GM18867 (cell line): ENCODE results near the gene IL11RA.

ENCODE experiments used
- ATAC-seq: cut with Tn5 transposase; IDR thresholded peaks from one replicate; pipeline ENCODE4 v1.9.1; 2021; ENCODE audit warnings: mild to moderate bottlenecking, moderate library complexity; ENCODE audit not compliant: unreplicated experiment

IL11RA gene

DNA sequence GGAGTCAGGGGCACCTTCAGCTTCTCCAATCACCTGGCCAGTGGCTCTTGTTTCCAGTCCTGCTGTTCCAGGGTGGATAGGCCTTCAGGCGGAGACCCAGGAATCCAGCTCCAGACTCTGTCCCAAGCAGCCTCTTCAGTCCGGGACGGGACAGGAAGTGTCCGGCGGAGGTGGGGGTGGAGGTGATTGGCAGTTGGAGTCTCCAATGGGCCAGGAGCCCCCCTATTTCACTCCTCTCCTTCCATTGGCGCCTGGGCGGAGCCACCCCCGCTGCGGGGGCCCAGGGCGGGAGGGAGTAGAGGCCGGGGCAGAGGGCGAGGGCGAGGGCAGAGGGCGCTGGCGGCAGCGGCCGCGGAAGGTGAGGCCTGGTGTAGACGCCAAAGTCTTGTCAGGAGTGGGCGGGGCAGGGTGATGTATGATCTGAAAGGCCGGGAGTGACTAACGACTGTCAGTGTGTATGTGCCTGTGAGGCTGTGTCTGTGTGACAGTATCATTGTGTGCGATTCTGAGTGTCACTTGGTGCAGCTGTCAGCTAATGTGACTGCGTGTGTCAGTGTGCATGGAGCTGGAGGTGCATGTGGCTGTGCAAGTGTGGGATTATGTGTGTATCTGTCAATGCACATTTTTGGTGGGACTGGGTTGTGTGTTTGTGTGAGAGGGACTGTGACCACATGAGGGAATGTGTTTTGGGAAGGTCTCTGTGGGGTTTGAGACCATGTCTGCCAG lies at the start of gene IL11RA:
TSS of gene IL11RA (plus strand) at position 310 of the 726 bp plus-strand sequence. CDS start 3,033 bp downstream, outside the sequence.
- ATAC-seq, result no peak

DNA sequence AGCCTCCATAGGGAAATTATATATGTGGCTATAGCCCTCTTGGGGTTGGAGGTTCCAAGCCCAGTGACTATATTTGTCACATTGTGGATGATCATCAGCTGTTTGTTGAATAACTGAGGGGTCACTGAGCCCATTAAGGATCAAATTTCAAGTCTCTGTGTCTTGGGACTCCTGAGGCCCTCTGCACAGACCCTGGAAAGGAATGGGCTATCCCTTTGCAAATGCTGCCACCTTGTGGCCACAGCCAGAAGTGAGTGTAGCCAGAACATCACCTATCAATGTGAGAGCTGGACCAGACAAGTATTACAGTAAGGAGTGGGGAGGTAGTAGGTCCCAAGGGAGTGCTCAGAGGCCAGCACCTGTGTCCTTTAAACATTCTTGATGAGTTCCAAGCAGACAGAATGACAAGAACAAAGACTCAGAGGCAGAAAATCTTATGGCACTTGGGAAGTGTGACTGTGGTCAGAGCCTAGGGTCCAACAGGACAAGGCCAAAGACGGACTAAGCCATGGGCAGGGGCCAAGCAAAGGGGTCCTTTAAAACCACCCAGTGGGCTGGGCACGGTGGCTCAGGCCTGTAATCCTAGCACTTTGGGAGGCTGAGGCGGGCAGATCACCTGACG lies 48.3 kb upstream of the IL11RA start:
- peak; percentile 65 for ATAC-seq

DNA sequence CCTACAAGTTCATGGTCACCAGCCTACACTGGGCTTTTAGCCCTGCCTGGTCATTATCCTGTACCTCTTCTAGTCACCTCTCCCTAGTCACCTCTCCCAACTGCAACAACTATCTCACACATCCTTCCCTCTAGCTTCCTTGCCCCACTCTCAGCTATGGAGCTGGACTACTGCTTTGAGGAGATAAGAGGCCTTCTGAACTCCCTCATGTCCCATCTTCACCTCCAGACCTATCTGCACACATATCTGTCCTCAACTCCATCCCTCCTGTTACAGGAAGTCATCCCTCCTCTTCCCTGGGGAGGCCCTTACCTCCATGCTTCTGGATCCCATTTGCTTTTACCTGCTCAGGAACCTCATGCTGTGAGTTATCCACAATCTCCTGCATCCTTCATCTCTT lies 45.8 kb upstream of the IL11RA start:
- ATAC-seq, result no peak

DNA sequence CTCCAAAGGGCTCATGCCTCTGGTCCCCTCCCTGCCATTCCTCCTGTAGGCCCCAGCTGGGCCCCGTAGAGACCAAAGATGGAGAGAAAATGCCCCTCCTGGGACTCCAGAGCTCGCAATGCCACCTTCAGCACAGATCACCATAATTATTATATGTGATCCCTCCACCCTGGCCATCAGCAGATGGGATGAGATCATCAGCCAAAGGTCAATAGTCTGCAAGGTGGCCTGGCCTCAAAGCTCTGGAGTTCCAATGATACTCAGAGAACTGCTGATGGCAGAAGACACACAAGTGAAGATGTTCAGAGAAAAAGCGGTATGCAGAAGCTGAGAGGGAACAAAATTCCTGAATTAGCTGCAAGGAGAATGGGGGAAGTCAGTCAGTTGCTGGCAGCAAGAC lies 45.1 kb upstream of the IL11RA start:
- no peak for ATAC-seq

DNA sequence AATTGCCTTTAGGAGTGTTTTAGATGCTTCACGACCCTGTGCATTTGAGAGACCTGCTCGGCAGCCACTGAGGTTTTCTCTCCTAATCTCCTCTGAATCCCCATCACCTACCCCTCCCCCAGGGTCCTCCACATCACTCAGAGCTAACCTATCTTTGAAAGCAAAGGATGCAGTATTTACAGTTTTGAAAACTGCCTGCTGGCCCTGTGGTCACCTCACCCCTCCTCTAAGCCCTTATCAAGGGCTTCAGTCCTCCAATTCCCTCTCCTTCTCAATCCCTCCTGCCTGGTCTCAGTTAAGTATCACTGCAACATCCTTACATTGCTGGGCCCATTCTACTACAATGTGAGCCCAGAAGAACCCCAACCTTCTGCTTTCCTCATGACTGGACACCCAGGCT lies 44.7 kb upstream of the IL11RA start:
- no peak for ATAC-seq

DNA sequence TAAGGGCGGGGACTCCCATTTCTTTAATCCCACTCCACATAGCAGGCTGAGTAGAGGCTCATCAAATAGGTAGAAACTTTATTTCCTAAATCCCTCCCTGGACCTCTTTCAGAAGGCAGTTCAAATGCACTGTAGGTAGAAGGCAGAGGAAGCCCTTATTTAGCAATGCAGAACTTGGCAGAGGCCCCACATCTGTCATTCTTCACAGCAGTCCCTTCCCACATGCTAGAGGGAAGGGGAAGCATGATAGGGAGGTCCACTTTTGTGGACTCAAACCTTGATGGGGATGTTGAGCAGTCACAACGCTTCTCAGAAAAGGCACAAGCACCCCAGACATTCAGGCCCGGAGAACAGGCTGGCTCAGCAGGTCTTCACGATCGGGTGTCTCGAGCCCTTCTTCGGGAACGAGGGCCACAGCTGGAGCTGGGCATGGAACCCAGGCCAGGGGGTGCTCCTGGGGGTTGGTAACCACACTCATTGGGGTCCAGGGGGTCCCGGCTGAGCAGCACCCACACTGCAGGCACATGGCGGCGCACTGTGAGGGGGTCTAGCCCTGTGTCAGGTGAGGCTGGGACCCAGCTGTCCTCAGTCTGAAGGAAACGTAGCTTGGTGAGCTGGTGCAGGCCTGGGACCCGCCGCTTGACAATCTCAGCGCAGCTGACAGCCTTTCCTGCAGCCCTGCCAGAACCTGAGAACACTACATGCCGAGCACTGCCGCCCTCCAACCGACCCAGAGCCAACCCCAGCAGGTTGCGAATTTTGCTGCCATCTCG lies 41.4 kb upstream of the IL11RA start:
- ATAC-seq, result no peak

DNA sequence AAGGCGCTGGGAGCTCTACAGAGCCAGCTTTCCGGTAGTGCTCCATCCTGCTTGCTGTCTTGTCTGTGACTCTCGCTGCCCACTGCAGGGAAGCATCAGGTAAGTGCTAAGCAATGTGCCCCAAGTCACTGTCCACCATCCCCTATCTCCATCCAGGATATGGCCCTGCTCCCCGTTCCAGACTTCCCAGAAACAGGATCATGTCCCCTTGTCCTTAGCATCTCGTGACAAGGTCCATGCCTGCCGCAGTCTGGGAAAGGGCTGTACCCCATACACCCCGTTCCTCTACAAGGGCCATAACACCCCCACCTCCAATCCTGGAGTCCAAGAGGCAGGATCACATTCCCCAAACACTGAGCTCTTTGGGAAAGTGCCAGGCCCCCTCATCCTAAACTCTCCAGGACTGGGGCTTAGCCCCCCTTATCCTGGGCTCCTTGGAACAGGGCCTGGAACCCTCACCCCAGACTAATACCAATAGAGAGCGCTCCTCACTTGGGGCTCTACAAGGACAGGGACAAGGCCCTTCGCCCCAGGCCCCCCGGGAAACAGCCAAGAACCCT lies 40.7 kb upstream of the IL11RA start:
- ATAC-seq, result no peak

DNA sequence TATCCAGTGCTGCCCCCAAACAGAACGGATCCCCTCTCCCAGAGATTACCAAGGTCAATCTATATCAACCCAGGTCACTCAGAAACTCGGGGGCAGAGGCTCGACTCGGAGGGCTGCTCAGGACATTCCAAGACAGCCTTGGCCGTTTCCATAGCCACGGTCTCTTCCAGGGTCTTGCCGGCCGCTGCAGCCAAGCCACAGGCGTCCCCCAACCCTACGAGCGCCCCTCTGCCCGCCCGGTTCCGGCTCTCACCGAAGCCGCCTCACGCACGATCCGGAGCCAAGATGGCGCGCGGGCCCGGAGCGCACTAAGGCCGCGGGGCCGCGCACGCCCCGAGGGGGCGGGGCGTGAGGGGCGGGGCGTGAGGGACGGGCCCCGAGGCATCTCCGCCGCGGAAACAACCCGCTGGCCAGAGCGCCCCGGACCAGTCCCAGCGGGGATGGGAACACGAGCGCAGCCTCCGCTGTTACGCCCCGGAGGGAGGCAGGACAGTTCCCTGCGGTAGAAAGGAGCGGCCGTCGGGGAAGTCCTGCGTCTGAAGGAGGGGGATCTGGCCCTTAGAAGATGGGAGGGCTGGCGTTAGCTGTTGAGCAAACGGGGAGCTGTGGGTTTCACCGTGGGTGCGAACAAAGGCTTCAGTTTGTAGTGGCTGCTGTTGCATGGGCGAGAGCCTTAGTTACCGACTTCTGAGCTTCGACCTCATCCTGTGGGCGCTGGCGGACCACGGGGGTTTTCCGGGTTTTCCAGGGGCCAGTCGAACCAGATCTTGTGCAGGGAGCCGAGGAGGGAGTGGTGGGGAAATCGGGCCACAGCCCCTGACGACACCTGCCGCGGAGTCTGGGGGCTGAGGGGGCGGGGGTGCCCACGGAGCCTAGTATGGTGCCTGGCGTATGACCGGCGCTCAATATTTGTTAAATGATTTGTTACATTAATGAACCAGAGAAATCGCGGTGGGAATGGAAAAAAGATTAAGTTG lies 39.9 kb upstream of the IL11RA start, which contains the start of gene RPP25L:
TSS of gene RPP25L (minus strand) at position 287 of the 977 bp plus-strand sequence. CDS start 801 bp downstream, outside the sequence.
- peak; percentile 87 for ATAC-seq

DNA sequence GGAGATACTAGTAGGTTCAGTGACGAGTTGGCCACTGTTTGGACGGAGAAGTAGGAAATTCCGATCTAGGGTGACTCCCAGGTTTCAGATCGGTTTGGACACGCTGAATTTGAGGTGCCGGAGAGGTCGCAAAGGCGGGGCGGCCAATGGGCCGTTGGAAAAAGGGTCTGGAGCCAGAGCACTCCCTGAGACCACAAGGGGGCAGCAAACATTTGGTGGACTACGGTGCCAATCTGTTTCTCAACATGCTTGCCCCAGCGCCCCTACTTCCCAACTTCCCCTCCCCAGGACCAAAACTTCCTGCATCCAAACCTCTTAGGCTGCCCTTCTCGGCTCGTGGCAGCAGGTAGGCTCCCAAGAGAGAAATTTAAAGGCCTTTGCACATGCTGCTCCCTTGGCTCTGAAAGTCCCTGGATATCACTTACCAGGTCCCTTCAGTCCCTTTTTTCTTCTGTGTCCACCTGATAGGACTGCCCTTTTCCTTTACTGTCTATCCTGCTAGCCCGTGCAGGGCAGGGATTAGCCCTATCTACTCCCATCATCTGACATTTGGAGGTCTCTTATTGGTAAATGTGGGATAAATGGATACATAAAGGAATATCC lies 39.1 kb upstream of the IL11RA start:
- ATAC-seq, result no peak

DNA sequence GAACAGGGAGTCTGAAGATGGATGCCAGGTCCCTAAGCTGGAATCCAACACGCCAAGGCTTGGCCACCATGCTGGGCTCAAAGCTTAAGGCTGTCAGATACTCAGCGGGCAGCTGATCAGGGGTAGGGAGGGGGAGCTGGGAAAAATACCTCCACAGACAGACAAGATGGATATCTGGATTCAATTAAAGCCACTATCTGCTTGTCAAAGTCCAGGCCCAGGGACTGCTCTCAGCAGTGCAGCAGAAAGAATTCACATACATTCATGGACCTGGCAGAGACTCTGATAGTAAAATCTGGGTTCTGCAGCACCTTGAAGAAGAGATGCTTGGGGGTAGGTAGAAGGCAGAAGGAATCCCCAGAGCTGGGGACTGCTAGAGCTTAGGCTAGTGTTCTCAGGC lies 36.9 kb upstream of the IL11RA start:
- ATAC-seq, result no peak

DNA sequence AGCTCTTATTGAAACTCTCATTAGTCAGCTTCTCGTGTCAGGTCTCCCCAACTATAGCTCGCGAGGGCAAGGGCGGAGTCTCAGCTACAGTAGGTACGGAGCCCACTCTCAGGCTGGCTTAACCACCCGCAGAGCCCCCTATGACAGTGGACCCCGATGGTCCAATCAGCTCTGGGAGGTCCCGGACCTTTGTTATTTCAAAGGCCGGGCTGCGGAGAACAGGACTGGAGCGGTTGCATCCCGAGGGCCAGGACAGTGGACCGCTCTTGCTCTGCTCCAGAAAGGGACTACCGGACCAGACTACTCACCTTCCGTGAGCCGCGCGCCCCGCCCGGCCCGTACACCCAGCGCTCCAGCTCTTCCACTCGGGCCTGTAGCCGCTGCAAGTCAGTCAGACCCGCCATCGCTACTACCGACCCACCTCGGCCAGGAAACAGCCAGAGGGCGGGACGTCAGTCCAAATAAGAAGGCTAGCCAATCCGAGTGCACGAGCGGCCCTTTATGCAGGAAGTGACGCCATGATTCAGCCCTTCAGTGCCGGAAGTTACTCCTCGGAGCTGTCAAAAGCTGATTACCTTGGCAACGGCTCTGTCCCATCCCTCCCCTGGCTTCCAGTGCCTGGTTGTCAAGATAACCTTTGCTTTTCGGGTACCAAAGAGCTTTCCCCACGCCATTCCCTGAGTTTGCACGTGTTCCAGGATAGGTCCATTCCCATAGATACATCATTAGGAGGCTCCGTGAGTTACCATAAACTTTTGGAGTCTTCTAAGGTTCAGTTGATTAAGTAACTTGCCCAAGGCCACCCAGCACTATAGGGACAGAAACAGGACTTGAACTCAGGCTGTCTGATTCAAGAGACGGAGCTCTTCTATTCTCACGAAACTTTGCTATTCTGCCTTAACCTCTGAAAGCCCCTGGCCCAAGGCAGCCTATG lies 31.7 kb upstream of the IL11RA start, which contains the start of gene DCTN3:
TSS of gene DCTN3 (minus strand) at position 435 of the 934 bp plus-strand sequence. CDS start at position 404, 31 bp downstream.
- ATAC-seq, result peak; percentile 99

DNA sequence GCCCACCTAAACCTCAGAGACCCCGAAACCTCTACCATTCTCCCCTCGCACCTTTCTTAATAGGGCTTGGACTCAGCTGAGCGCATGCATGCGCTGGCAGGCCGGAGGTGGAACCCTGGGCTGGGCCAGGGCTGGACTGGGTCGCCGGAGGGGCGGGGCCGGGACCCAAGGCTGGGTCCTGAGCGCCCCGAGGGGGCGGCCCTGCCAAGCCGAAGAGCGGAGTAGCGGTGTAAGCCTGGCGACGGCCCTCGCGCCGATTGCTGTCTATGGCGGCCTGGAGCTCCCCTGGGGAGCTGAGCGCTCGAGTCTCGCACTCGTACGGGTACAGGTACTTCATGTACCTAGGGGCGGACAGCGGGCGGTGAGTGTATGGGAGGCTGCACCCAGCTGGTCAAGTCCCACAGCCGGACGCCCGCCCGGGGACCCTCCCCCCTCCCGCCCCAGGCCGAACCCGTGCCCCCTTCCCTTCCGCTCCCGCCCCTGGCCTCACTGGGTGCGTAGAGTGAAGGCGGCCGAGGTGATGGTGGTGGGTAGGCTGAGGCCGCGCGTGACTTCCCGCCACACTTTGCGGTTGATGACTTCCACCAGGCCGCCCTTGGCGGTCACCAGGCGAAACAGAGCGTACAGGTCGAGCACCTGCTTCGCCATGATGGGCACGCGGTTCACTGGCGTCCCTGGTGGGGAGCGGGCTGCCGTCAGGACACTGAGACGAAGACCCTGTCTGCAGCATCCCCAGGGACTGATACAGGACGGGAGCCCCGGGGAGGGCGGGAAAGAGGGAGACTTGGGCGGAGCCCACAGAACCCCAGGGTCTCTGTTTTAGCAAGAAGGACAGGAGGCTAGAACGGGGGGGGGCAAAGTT lies 28.4 kb upstream of the IL11RA start:
- no peak for ATAC-seq

DNA sequence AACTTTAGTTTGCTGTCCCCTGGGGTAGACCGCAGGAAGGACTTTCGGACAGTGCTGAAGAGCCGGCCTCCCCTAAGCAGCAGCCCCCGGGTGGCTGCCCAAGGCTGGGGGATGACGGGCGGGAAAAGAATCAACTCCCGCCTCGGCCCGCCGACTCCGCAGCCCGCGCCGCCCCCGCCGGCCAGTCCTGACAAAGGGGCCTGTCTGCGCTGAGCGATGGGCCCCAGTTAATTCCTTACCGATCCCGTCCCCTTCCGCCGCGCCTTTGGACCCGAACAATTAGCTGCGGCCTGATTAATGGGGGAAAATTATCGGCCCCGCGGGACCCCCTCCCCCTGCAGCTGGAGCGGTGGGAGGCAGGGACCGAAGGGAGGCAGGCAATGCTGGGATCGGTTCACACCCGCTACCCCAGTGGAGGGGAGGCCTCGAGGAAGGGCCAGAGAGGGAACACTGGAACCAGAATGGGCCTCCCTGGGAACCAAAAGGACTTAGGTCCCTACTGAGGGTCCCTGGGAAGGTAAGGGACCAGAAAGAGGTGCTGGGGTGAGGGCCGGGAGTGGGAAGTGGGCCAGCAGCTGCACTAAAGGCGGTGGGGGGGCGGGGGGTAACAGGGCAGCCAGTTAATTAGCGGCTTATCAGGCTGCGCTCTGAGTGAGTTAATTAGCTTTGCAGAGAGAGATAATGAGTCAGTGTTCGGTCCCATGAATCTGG lies 27.4 kb upstream of the IL11RA start:
- ATAC-seq, result no peak

DNA sequence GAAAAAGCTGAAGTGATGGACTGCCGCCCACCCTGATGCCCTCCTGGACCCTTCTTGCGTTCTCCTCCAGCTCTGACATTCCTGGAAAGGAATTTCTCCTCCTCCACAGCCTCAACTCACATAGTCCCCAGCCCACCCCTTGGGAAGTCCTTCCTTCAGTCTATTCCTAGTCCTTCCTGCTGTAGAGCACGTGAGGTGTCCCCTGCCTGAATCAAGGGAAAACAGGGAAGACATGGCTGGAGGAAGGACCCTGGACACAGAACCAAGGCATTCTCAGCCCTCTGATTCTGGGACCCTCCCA lies 26.8 kb upstream of the IL11RA start:
- ATAC-seq, result no peak

DNA sequence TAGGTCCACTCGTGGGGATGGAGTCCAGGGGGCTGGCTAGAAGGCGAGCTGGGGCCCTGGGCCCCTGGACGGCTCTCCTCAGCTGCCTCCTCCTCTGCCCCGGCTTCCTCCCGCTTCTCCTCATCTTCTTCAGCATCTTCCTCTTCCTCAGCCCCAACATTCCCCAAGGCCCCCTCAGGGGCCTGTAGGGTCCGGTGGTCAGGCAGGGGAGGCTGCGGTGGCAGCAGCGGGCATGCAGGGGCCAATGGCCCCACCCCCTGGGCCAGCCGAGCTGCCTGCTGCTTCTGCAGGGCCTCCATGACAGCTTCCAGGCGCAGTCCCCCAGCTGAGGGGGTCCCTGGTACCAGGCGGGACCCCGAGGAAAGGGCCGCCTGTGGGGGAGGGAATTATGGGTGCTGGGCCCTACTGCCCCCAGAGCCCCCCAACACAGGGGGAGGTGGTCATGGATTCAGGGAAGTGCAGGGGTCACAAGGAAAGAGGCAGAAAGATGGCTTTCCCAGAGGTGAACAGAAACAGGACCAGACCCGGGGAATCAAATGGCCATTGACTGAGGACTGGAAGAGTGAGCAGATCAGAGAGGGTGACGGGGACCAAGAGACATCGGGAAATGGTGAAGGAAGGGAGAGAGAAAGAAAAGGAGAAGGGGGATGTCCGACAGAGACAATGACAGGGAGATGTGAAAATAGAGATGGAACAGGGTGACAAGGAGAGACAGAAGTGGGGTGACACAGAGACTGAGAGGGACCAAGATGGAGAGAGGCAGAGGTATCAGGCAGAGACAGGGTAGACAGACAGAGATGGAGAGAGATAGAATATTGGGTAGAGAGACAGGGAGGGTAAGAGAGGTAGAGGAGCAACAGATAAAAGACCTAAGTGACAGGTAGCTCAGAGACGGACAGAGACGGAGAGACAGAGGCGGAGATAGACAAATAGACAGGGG lies 24.0 kb upstream of the IL11RA start:
- no peak for ATAC-seq
